Fibroblast of skin of left biceps (primary cell): Measurements from ENCODE around the gene HLX.

Source experiments
- DNase-seq, 2 experiments: peaks; one replicate each; pipeline ENCODE4 v3.0.0-alpha.2; 2013; ENCODE audit warnings: low read depth in 2 of 2

Gene HLX

GRCh38 chr1:220895412-220895946, 16.2 kb downstream of the HLX start:
- DNase-seq, result no peak

- no peak for DNase-seq
Measured at GRCh38 chr1:220896092-220896491, 16.8 kb downstream of the HLX start.

DNA sequence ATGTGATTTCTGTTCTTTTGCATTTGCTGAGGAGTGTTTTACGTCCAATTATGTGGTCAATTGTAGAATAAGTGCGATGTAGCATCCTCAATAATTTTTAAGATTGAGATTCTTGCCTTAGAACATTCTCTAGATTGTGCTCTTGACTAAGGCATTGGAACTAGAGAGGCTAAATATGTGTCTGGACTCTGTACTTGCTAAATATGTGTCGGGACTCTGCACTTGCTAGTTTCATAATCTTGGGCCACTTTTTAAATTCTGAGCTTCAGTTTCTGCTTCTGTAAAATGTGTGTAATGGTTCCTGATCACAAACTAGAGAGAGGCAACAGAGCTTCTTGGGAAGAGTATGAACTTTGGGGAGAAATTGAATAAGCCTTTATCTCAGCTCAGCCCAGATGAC, 21.6 kb downstream of the HLX start:
- DNase-seq, result no peak

- no peak for DNase-seq
Measured at GRCh38 chr1:220901881-220902280, 22.6 kb downstream of the HLX start.

DNA sequence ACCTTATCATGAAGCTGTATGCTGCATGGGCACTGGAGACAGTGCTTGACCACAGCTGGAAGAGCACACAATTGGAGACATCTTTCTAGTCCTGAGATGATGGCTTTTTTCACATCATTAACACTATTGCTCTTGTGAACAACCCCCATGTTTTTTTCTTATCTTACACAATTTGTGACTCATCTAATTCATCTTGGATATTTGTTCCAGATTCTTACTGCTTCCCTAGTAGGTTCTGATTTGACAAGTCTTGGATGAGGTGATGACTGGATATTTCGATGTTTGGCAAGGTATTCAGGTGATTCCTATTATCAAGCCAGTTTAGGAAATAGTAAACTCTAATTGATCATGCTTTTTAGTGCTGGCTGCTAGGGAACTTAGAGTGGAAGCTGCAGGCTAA, 23.7 kb downstream of the HLX start:
- DNase-seq, result no peak

DNA sequence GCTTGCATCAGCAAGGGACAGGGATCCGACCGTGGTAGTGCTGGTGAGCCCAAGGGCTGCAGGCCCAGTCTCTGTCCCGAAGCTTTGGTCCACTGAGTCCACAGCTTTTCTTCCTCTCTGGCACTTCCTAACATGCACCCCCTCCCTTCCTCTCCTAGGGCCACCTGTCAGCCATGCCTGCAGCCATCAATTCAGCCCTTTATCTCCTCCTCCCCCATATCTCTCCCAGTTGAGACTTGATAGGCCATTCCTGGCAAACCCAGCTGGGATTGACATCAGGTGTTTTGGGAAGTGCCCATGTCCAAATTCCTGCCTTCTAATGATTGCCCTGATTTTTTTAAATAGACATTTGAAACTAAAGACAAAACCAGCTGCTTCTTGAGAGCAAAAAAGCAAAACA, 25.6 kb downstream of the HLX start:
- DNase-seq, result no peak

DNA sequence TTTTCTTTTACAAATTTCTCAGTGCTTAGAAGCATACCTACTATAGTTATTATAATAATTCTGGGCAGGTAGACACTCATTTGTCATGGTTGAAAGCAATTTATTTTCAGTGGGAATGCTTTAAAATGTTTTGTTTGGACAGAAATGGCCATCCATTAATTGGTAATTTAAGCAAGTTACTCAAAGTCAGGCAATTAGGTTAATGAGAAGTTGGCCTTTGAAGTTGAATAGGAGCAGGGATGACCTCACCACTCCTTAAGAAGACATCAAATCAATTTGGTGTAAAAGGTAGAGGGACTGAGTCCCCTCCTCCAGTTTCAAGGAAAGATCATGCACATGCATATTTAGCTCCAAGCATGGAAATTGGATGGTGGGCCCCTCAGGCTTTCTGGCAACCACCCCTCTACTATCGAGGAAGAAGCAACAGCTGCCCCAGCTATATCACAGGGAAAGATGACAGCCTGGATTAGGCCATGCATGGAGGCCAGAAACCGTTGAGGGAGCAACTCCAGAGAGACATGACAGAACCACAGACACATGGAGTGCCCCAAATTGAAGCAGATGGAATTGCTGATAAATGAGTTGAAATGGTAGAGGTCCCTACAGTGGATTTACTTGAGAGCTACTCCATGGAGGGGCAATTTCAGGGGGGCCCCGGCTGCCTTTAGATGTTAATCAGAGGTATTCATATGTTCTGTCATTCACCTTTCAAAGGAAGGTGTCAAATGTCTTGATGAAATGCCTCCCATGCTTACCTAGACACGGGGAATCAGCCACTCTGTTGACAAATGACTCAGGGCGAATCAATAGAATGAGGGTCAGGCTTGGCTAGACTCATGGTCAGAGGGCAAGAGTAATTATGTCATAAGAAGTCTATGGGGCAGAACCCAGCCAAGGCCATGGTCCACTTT, 26.7 kb downstream of the HLX start:
- DNase-seq, result no peak

GRCh38 chr1:220906561-220907334, 27.5 kb downstream of the HLX start:
- DNase-seq, result no peak

- no peak for DNase-seq
Measured at GRCh38 chr1:220908757-220909156, 29.5 kb downstream of the HLX start.

DNA sequence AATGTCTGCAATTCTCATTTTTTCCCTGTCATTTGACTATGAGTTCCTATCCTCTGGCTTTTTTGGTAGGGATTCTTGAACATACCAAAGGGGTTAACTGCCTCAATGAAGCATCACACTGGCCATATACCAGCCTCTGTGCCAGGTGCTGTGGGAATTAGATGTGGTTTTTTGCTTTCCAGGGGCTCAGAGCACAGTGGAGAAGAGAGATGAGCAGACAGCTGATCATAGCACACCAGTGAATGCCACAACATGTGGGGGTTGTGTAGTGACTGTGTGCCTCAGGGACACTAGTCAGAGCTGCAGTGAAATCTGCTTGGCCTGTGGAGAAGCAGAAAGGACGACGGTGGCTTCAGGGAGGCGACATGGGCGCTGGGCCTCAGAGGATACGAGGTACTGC, 30.8 kb downstream of the HLX start:
- DNase-seq, result no peak

GRCh38 chr1:220914283-220915116, 35.3 kb downstream of the HLX start:
- no peak for DNase-seq

DNA sequence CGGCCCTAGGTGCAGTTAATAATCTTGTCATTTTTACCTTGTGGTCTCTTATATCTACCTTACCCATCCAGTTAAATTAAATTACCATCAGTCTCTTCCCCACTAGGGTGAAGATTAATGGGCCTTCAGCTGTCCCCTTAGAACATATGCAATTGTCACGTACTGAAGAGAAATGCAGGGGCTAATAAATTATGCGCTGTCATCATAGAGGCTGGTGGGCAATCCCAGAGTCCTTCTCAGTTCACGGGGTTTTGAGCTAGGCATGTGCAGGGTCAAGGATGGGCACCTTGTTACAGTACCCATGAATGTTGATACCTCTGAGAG, 35.8 kb downstream of the HLX start:
- no peak for DNase-seq

- DNase-seq, result no peak
Measured at GRCh38 chr1:220915954-220916353, 36.7 kb downstream of the HLX start.

- DNase-seq, result no peak
Measured at GRCh38 chr1:220917101-220917500, 37.9 kb downstream of the HLX start.

DNA sequence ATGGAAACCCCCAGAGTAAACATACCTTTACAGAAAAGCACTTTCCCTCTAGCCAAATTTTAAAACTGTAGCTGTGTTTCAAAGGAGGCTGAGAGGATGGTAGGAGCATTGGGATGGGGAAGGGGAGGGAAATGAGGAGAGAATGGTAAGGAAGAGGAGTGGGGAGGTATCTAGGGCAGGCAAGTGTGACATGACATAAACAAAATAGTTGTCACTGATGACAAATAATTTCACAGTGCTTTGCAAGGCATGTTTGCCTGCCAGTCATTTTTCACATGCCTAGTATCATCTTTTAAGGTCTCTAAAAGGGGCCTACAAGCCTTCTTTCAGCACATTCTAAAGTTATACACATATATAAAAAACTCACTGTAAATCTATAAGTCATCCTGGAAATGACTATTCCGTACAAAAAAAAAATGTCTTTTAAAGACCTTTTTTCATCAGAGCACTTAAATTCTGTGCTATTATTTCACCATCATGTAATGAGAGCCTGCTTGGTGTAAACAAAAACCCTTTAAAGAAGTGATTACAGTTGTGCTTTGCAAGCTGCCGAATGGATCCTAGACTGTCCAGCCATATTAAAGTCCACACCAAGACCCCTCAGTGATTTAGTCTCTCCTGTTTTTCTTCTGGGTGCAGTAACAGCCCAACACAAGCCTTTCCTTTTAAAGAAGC, 38.4 kb downstream of the HLX start:
- DNase-seq, result no peak

DNA sequence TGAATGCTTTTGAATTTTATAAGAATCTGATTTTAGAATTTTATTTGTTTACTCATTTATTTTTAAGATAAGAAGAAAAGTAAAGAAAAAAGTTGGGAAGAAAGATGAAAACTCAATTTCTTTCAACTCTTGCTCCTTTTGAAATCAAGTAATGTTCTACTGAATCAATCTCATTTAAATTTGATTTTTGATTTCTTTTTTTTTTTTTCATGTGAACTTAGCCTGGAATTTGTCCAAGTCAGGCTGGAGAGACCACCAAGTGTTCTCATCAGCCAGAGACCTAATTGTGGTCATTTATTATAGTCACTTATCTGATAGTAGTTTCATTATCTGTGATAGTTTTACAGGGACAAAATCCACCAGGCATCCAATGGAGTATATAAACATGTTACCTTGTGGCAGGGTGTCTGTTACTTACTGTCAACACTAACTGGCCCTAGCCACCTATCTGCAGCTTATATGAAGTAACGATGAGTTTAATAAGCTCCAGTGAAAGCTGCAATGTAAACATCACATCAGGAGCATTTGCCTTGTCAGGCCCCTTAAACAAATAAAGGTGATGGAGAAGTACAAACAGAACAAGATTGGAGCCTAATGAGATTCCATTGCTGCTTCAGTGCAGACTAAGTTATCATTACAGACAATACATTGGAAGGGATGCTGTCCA, 39.2 kb downstream of the HLX start:
- no peak for DNase-seq

DNA sequence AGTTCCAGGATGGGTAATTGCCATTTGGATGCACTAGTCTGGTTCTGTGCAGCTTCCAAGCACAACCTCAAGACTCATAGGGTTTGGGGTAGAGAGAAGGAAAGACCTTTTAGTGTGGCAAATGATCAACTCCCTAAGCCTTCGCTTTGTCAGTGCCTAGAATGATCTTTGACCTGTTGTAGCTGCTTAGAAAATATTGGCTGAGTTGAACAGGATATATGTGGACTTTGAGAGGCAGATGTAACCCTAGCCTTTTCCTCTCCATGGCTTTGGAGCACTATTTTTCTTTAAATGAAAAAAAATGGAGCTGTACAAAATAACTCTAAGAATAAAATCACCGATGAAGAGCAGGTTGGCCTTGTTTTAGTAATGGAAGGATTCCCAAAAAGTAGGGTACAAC, 41.7 kb downstream of the HLX start:
- DNase-seq, result no peak

- DNase-seq, result no peak
Measured at GRCh38 chr1:220921498-220921897, 42.3 kb downstream of the HLX start.

- no peak for DNase-seq
Measured at GRCh38 chr1:220921971-220922635, 42.9 kb downstream of the HLX start.

DNA sequence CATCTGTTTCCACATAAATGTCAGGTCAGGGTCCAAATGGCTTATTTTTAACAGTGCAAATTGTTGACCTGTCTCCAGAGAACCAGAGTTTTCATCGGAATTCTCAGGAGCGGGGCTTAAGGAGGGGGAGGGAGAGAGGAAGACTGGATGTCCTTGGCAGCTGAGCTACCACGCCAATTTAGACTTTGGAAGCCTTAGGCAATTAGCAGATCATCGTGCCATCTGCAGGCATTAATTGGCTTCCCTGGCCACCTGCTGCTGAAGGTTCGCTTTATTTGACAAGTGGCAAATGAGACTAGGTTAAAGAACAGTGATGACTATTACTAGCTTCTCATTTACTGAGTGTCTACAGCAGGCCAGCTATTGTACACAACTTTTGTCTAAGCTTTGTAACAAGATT, 43.7 kb downstream of the HLX start:
- DNase-seq, result no peak
